Mucosa of gallbladder (tissue), 1 donor: ENCODE measurements around the gene SLC1A3. TPM values are rescaled to one million over a fixed set of nuclear protein-coding genes. Genes with fewer than 3 reads are reported as not detected.

ENCODE experiments used
- DNase-seq: peaks from one replicate; pipeline ENCODE4 v3.0.0-alpha.2; 2020; ENCODE audit warnings: low spot score
- total RNA-seq: library from RNA; stranded (reverse); gene quantifications from one replicate; pipeline ENCODE4 v1.2.1, GENCODE V29; 2021
- donor health status: DM: no; HTN: no; CAD: no.

SLC1A3 gene
- total RNA-seq, 1 donor from 2014 or later, result 26.2 TPM

- DNase-seq, result no peak
Measured at GRCh38 chr5:36717131-36717695, 110.8 kb downstream of the SLC1A3 start.

GRCh38 chr5:36719282-36719681 lies 112.9 kb downstream of the SLC1A3 start:
- DNase-seq, result no peak

- no peak for DNase-seq
Measured at GRCh38 chr5:36720688-36721087, 114.3 kb downstream of the SLC1A3 start.

GRCh38 chr5:36721664-36722235 lies 115.3 kb downstream of the SLC1A3 start:
- DNase-seq, result no peak

- no peak for DNase-seq
Measured at GRCh38 chr5:36722900-36723299, 116.5 kb downstream of the SLC1A3 start.

- no peak for DNase-seq
Measured at GRCh38 chr5:36723912-36724311, 117.5 kb downstream of the SLC1A3 start.

- peak; percentile 22 for DNase-seq
Measured at GRCh38 chr5:36724467-36725332, 118.3 kb downstream of the SLC1A3 start.

GRCh38 chr5:36726317-36726716 lies 119.9 kb downstream of the SLC1A3 start:
- no peak for DNase-seq

GRCh38 chr5:36726767-36727166 lies 120.4 kb downstream of the SLC1A3 start:
- DNase-seq, result no peak

GRCh38 chr5:36728697-36729543 lies 122.5 kb downstream of the SLC1A3 start:
- no peak for DNase-seq

- no peak for DNase-seq
Measured at GRCh38 chr5:36730537-36731216, 124.3 kb downstream of the SLC1A3 start.

GRCh38 chr5:36733183-36733582 lies 126.8 kb downstream of the SLC1A3 start:
- no peak for DNase-seq

- DNase-seq, result peak; percentile 30
Measured at GRCh38 chr5:36734422-36734821, 128.0 kb downstream of the SLC1A3 start.

- DNase-seq, result no peak
Measured at GRCh38 chr5:36735891-36736290, 129.5 kb downstream of the SLC1A3 start.
